MCF 10A (cell line): ENCODE measurements around the gene SVIP. TPM values are rescaled to one million over a fixed set of nuclear protein-coding genes. Genes with fewer than 3 reads are reported as not detected.

Experiments used
- BruUV-seq: library from RNA; stranded (reverse); fragments of 400-500 nt; replicated peaks from 2 replicates; lab custom pipeline; 2021; lab: Mats Ljungman, UMichigan
- CTCF ChIA-PET: fragments of 300-600 bp; sonication (Branson Sonifier 250); formaldehyde crosslinking; extraction: SDS; loops from one replicate; lab custom pipeline; 2021; ENCODE audit warnings: antibody characterized with exemption, inconsistent platforms; lab: Yijun Ruan, JAX
- POLR2A ChIA-PET: fragments of 300-600, 350-650 bp; sonication (Branson Sonifier 250); formaldehyde crosslinking; extraction: SDS; loops from one replicate; lab custom pipeline; 2020; ENCODE audit warnings: antibody characterized with exemption, inconsistent platforms; lab: Yijun Ruan, JAX
- DNase-seq: peaks from one replicate; pipeline ENCODE4 v3.0.0-alpha.2; 2018; ENCODE audit not compliant: unreplicated experiment
- H3K27ac Mint-ChIP-seq: one replicate; pipeline ENCODE4 v1.8.0; 2022; ENCODE audit warnings: mild to moderate bottlenecking, low read depth, mixed read lengths; ENCODE audit not compliant: unreplicated experiment
- H3K27me3 Mint-ChIP-seq: one replicate; pipeline ENCODE4 v1.8.0; 2022; ENCODE audit warnings: mixed read lengths; ENCODE audit not compliant: insufficient read depth, unreplicated experiment
- H3K36me3 Mint-ChIP-seq: one replicate; pipeline ENCODE4 v1.8.0; 2022; ENCODE audit warnings: mild to moderate bottlenecking, moderate library complexity, mixed read lengths; ENCODE audit not compliant: insufficient read depth, unreplicated experiment
- H3K4me1 Mint-ChIP-seq: one replicate; pipeline ENCODE4 v1.8.0; 2022; ENCODE audit warnings: mixed read lengths; ENCODE audit not compliant: insufficient read depth, unreplicated experiment
- H3K4me3 Mint-ChIP-seq: one replicate; pipeline ENCODE4 v1.8.0; 2022; ENCODE audit warnings: mild to moderate bottlenecking, moderate library complexity, mixed read lengths; ENCODE audit not compliant: unreplicated experiment
- H3K9me3 Mint-ChIP-seq: one replicate; pipeline ENCODE4 v1.8.0; 2022; ENCODE audit warnings: mixed read lengths; ENCODE audit not compliant: unreplicated experiment
- CTCF ChIP-seq: fragments of 200-600 bp; IDR thresholded peaks from one replicate; pipeline ENCODE4 v1.8.0; 2022; ENCODE audit warnings: antibody characterized with exemption, mild to moderate bottlenecking; ENCODE audit not compliant: unreplicated experiment
- intact Hi-C: fragments of 100-400 bp; cut with micrococcal nuclease; formaldehyde crosslinking; loops from 2 replicates; pipeline ENCODE4 v1.14.1; 2022
- total RNA-seq: library from RNA; stranded (reverse); gene quantifications from 2 replicates; pipeline ENCODE4 v1.2.3, GENCODE V29; 2022

Gene SVIP
- total RNA-seq, 1 experiment from 2014 or later: 8.6 TPM

- no TSS peak for BruUV-seq
- ChIA-PET POLR2A (no interaction called here), CTCF (interaction anchor here (0.6 to 1.6 kb wide), 5 partner anchors 21 to 698 kb away, joined by 3 to 6 read pairs (median 3); no protein-coding TSS in a partner anchor)
- no peak for DNase-seq
- Mint-ChIP-seq H3K4me3 (peak overlapping the region; percentile 80), H3K27ac (no peak overlapping the region), H3K9me3 (no peaks in the 10 kb centered on the region), H3K4me1 (peaks cover 6% of the 10 kb centered on the region), H3K27me3 (peaks cover 8% of the 10 kb centered on the region), H3K36me3 (no peaks in the 10 kb centered on the region)
- no peak for TF ChIP-seq CTCF
- intact Hi-C loops: no loop called here
Observed at GRCh38 chr11:22828373-22828772, 1.2 kb downstream of the SVIP start.

GRCh38 chr11:22822203-22822602, 7.4 kb downstream of the SVIP start:
- POLR2A ChIA-PET: no interaction called here
- Mint-ChIP-seq H3K27me3 (no peaks in the 10 kb centered on the region), H3K36me3 (peaks cover 6% of the 10 kb centered on the region), H3K9me3 (no peaks in the 10 kb centered on the region), H3K27ac (no peak overlapping the region), H3K4me1 (no peaks in the 10 kb centered on the region), H3K4me3 (no peak overlapping the region)
- BruUV-seq: no TSS peak
- CTCF ChIA-PET: interaction anchor here (0.6 to 1.1 kb wide), 2 partner anchors 11 to 462 kb away, joined by 3 read pairs; no protein-coding TSS in a partner anchor
- no peak for TF ChIP-seq CTCF
- intact Hi-C loops: no loop called here
- no peak for DNase-seq

GRCh38 chr11:22809893-22810292, 19.7 kb downstream of the SVIP start:
- H3K27ac Mint-ChIP-seq: no peak overlapping the region
- ChIA-PET POLR2A (no interaction called here), CTCF (interaction anchor here (0.7 kb wide), 2 partner anchors 8 to 176 kb away, joined by 3 to 4 read pairs; no protein-coding TSS in a partner anchor)
- no peaks in the 10 kb centered on the region for H3K36me3 Mint-ChIP-seq
- no peaks in the 10 kb centered on the region for H3K27me3 Mint-ChIP-seq
- no peak overlapping the region for H3K4me3 Mint-ChIP-seq
- no peak for TF ChIP-seq CTCF
- no peaks in the 10 kb centered on the region for H3K4me1 Mint-ChIP-seq
- H3K9me3 Mint-ChIP-seq: no peaks in the 10 kb centered on the region
- intact Hi-C loops: no loop called here
- BruUV-seq: no TSS peak
- DNase-seq: no peak

- Mint-ChIP-seq H3K36me3 (no peaks in the 10 kb centered on the region), H3K4me1 (no peaks in the 10 kb centered on the region), H3K9me3 (no peaks in the 10 kb centered on the region), H3K27ac (no peak overlapping the region), H3K27me3 (no peaks in the 10 kb centered on the region), H3K4me3 (no peak overlapping the region)
- intact Hi-C loops: no loop called here
- no TSS peak for BruUV-seq
- TF ChIP-seq CTCF: no peak
- CTCF ChIA-PET: interaction anchor here (0.5 to 1.0 kb wide), 2 partner anchors 21 to 183 kb away, joined by 3 to 4 read pairs; partner anchors contain the start of gene FANCF
- POLR2A ChIA-PET: no interaction called here
- DNase-seq: no peak
Observed at GRCh38 chr11:22808571-22809197, 20.9 kb downstream of the SVIP start.
